Measurements from ENCODE around the gene TMEM121B.

DNA sequence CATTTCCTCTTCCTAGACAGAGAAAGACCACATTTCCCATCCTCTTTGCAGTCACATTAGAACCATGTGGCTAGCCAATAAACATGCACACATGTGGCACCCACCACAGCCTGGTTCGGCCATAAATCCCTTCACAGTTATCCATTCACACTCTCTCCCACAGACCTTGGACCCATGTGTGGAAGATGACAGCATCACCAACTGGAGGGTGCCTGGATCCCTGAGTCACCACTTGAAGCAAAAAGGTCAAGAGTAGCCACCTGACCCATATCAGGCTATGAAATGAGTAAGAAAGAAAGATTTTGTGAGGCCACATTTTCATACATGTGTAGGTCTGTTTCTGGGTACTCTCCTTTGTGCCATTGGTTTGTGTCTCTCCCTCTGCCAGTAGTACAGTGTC, 9.0 kb upstream of the TMEM121B start:
- no peak for TF ChIP-seq CTCF (IDR thresholded peaks at IDR 0.05; ENCODE audit: insufficient read depth, low read depth, low read length)
- TF ChIP-seq EZH2 (IDR thresholded peaks at IDR 0.05; ENCODE audit: insufficient read depth, low read length): no peak
